ENCODE measurements around the gene GPR146. TPM values are rescaled to one million over a fixed set of nuclear protein-coding genes. Genes with fewer than 3 reads are reported as not detected.

Gene GPR146
- total RNA-seq, 1 donor from 2014 or later: 0.79 TPM

- no peak for DNase-seq (ENCODE audit: low spot score)
- H4K20me1 ChIP-seq (ENCODE audit: low read depth): peaks cover 26% of the 10 kb centered on the region
- TF ChIP-seq EZH2phosphoT487 (IDR thresholded peaks at IDR 0.05) (no peak), CTCF (IDR thresholded peaks at IDR 0.05) (no peak), EZH2 (IDR thresholded peaks at IDR 0.05) (no peak)
- Mint-ChIP-seq H3K27ac (no peak overlapping the region), H3K36me3 (peaks cover 2% of the 10 kb centered on the region), H3K9me3 (no peaks in the 10 kb centered on the region), H3K4me1 (peaks cover 35% of the 10 kb centered on the region), H3K4me3 (no peak overlapping the region), H3K27me3 (ENCODE audit: insufficient read depth, low read depth) (peaks cover 3% of the 10 kb centered on the region)
- H3K79me2 ChIP-seq (ENCODE audit: low read depth): no peaks in the 10 kb centered on the region
- H3K9me3 ChIP-seq (ENCODE audit: low read depth): no peaks in the 10 kb centered on the region
- H3K4me3 ChIP-seq: no peak overlapping the region
- H3K27ac ChIP-seq: no peak overlapping the region
- no peak overlapping the region for H3K4me2 ChIP-seq
- no peak overlapping the region for H3K9ac ChIP-seq
- H3F3A ChIP-seq (ENCODE audit: low read depth): no peaks in the 10 kb centered on the region
- H3K4me1 ChIP-seq: peaks cover 7% of the 10 kb centered on the region
- H2AFZ ChIP-seq (replicated peaks): no peak overlapping the region
- H3K36me3 ChIP-seq: no peaks in the 10 kb centered on the region
- no peaks in the 10 kb centered on the region for H3K27me3 ChIP-seq
Measured at GRCh38 chr7:1078519-1078918, 34.2 kb downstream of the GPR146 start.

- Histone ChIP-seq H4K20me1 (ENCODE audit: low read depth) (peaks cover 26% of the 10 kb centered on the region), H3K27ac (no peak overlapping the region), H3K9ac (no peak overlapping the region), H3K9me3 (ENCODE audit: low read depth) (no peaks in the 10 kb centered on the region), H3K36me3 (no peaks in the 10 kb centered on the region), H2AFZ (replicated peaks) (no peak overlapping the region), H3F3A (ENCODE audit: low read depth) (no peaks in the 10 kb centered on the region), H3K4me1 (peaks cover 7% of the 10 kb centered on the region), H3K79me2 (ENCODE audit: low read depth) (no peaks in the 10 kb centered on the region), H3K27me3 (no peaks in the 10 kb centered on the region), H3K4me2 (no peak overlapping the region), H3K4me3 (no peak overlapping the region)
- TF ChIP-seq CTCF (IDR thresholded peaks at IDR 0.05) (no peak), EZH2phosphoT487 (IDR thresholded peaks at IDR 0.05) (no peak), EZH2 (IDR thresholded peaks at IDR 0.05) (no peak)
- Mint-ChIP-seq H3K4me1 (peaks cover 35% of the 10 kb centered on the region), H3K9me3 (no peaks in the 10 kb centered on the region), H3K4me3 (no peak overlapping the region), H3K36me3 (peaks cover 2% of the 10 kb centered on the region), H3K27me3 (ENCODE audit: insufficient read depth, low read depth) (peaks cover 3% of the 10 kb centered on the region), H3K27ac (no peak overlapping the region)
- no peak for DNase-seq (ENCODE audit: low spot score)
Measured at GRCh38 chr7:1078985-1079384, 34.6 kb downstream of the GPR146 start.

GRCh38 chr7:1079546-1079945, 35.2 kb downstream of the GPR146 start:
- H4K20me1 ChIP-seq (ENCODE audit: low read depth): peaks cover 25% of the 10 kb centered on the region
- no peak overlapping the region for H3K4me3 ChIP-seq
- DNase-seq (ENCODE audit: low spot score): no peak
- H3K9ac ChIP-seq: no peak overlapping the region
- H3K4me1 Mint-ChIP-seq: peaks cover 31% of the 10 kb centered on the region
- no peak overlapping the region for H3K4me3 Mint-ChIP-seq
- H3K79me2 ChIP-seq (ENCODE audit: low read depth): no peaks in the 10 kb centered on the region
- no peaks in the 10 kb centered on the region for H3K36me3 ChIP-seq
- peaks cover 4% of the 10 kb centered on the region for H3K4me1 ChIP-seq
- H3K27me3 ChIP-seq: no peaks in the 10 kb centered on the region
- TF ChIP-seq EZH2phosphoT487 (IDR thresholded peaks at IDR 0.05): no peak
- TF ChIP-seq EZH2 (IDR thresholded peaks at IDR 0.05): no peak
- no peak overlapping the region for H3K27ac Mint-ChIP-seq
- peaks cover 3% of the 10 kb centered on the region for H3K27me3 Mint-ChIP-seq (ENCODE audit: insufficient read depth, low read depth)
- peaks cover 2% of the 10 kb centered on the region for H3K36me3 Mint-ChIP-seq
- no peaks in the 10 kb centered on the region for H3K9me3 ChIP-seq (ENCODE audit: low read depth)
- H3K9me3 Mint-ChIP-seq: no peaks in the 10 kb centered on the region
- no peaks in the 10 kb centered on the region for H3F3A ChIP-seq (ENCODE audit: low read depth)
- H3K4me2 ChIP-seq: no peak overlapping the region
- H2AFZ ChIP-seq (replicated peaks): no peak overlapping the region
- no peak overlapping the region for H3K27ac ChIP-seq

GRCh38 chr7:1080252-1080920, 36.0 kb downstream of the GPR146 start:
- no peaks in the 10 kb centered on the region for H3K27me3 ChIP-seq
- H3K4me1 Mint-ChIP-seq: peaks cover 37% of the 10 kb centered on the region
- peaks cover 3% of the 10 kb centered on the region for H3K27me3 Mint-ChIP-seq (ENCODE audit: insufficient read depth, low read depth)
- H3K4me3 Mint-ChIP-seq: no peak overlapping the region
- no peaks in the 10 kb centered on the region for H3K9me3 ChIP-seq (ENCODE audit: low read depth)
- H2AFZ ChIP-seq (replicated peaks): no peak overlapping the region
- TF ChIP-seq CTCF (IDR thresholded peaks at IDR 0.05): no peak
- DNase-seq (ENCODE audit: low spot score): no peak
- H3F3A ChIP-seq (ENCODE audit: low read depth): no peaks in the 10 kb centered on the region
- no peak overlapping the region for H3K4me3 ChIP-seq
- H3K79me2 ChIP-seq (ENCODE audit: low read depth): no peaks in the 10 kb centered on the region
- H3K36me3 ChIP-seq: no peaks in the 10 kb centered on the region
- H3K36me3 Mint-ChIP-seq: peaks cover 2% of the 10 kb centered on the region
- peaks cover 22% of the 10 kb centered on the region for H4K20me1 ChIP-seq (ENCODE audit: low read depth)
- H3K27ac Mint-ChIP-seq: peak overlapping the region; percentile 95
- H3K27ac ChIP-seq: no peak overlapping the region
- no peak overlapping the region for H3K9ac ChIP-seq
- no peak overlapping the region for H3K4me2 ChIP-seq
- no peaks in the 10 kb centered on the region for H3K9me3 Mint-ChIP-seq
- H3K4me1 ChIP-seq: no peaks in the 10 kb centered on the region

Data from neural progenitor cell (in vitro differentiated cells).